HG02678 (cell line): Measurements from ENCODE around the gene RAMP1.
"Not testable (repeated sequence)": the region's sequence is repeated elsewhere in the genome, so short reads cannot be mapped to it uniquely, and the experiment has no call there.

ENCODE experiments used
- ATAC-seq: cut with Tn5 transposase; IDR thresholded peaks from one replicate; pipeline ENCODE4 v1.9.1; 2021; ENCODE audit warnings: mild to moderate bottlenecking, moderate library complexity; ENCODE audit not compliant: unreplicated experiment

The RAMP1 gene

GRCh38 chr2:237940828-237941227, 81.4 kb downstream of the RAMP1 start:
- ATAC-seq = no peak

GRCh38 chr2:237941239-237941638, 81.8 kb downstream of the RAMP1 start:
- ATAC-seq = no peak

- no peak for ATAC-seq
Measured at GRCh38 chr2:237942513-237942899, 83.1 kb downstream of the RAMP1 start.

- ATAC-seq = no peak
Measured at GRCh38 chr2:237943395-237944094, 84.1 kb downstream of the RAMP1 start.

- ATAC-seq = no peak
Measured at GRCh38 chr2:237944302-237944701, 84.9 kb downstream of the RAMP1 start.

GRCh38 chr2:237946423-237946822, 87.0 kb downstream of the RAMP1 start:
- no peak for ATAC-seq

GRCh38 chr2:237951354-237951753, 91.9 kb downstream of the RAMP1 start:
- not testable (repeated sequence) for ATAC-seq

GRCh38 chr2:237951878-237952277, 92.5 kb downstream of the RAMP1 start:
- no peak for ATAC-seq

- no peak for ATAC-seq
Measured at GRCh38 chr2:237952851-237953250, 93.4 kb downstream of the RAMP1 start.

GRCh38 chr2:237955640-237956401, 96.4 kb downstream of the RAMP1 start:
- ATAC-seq = no peak

GRCh38 chr2:237956402-237956736, 96.9 kb downstream of the RAMP1 start:
- ATAC-seq = no peak

- ATAC-seq = no peak
Measured at GRCh38 chr2:237961637-237962036, 102.2 kb downstream of the RAMP1 start.
